ENCODE data around the gene ABCB10. TPM values are rescaled to one million over a fixed set of nuclear protein-coding genes. Genes with fewer than 3 reads are reported as not detected.

The ABCB10 gene
- total and polyA plus RNA-seq, 2 experiments from 2014 or later, result 4.7 to 9.7 TPM

- H3K36me3 ChIP-seq (ENCODE audit: insufficient read depth), result no peaks in the 10 kb centered on the region; the same call in 1 of the 2 replicates
- DNase-seq (ENCODE audit: low spot score), result no peak
- Mint-ChIP-seq H3K9me3 (no peaks in the 10 kb centered on the region), H3K4me3 (no peak overlapping the region), H3K36me3 (ENCODE audit: low read depth) (peaks cover 19% of the 10 kb centered on the region), H3K4me1 (no peaks in the 10 kb centered on the region), H3K27ac (no peak overlapping the region), H3K27me3 (ENCODE audit: insufficient read depth, low read depth, poor library complexity) (no peaks in the 10 kb centered on the region)
- no peak overlapping the region for H3K4me2 ChIP-seq
- 0 out of 2 replicates have a peak, but pooled peaks cover 3% of the 10 kb centered on the region for H4K20me1 ChIP-seq (replicated peaks; ENCODE audit: insufficient read depth)
- H3K4me1 ChIP-seq (ENCODE audit: insufficient read depth), result no peaks in the 10 kb centered on the region
- H3K4me3 ChIP-seq, result no peak overlapping the region
- no peaks in the 10 kb centered on the region for H3K79me2 ChIP-seq (replicated peaks; ENCODE audit: insufficient read depth)
- H3K9me2 ChIP-seq (ENCODE audit: insufficient read depth), result no peaks in the 10 kb centered on the region
- no peak overlapping the region for H2AFZ ChIP-seq
- no peak for ATAC-seq
- TF ChIP-seq STAT1 (IDR thresholded peaks at IDR 0.05; ENCODE audit: unreplicated experiment) (no peak), ZNF462 (CRISPR knock-in tag; IDR thresholded peaks at IDR 0.05) (no peak), JUNB (IDR thresholded peaks at IDR 0.05; ENCODE audit: unreplicated experiment) (no peak), ZNF331 (CRISPR knock-in tag; IDR thresholded peaks at IDR 0.05; ENCODE audit: low read depth) (no peak), POLR2AphosphoS5 (IDR thresholded peaks at IDR 0.05; ENCODE audit: low read depth) (no peak), EZH2phosphoT487 (IDR thresholded peaks at IDR 0.05; ENCODE audit: unreplicated experiment) (no peak)
- no peaks in the 10 kb centered on the region for H3K27me3 ChIP-seq (ENCODE audit: insufficient read depth)
- H3F3A ChIP-seq (replicated peaks; ENCODE audit: low read depth), result no peaks in the 10 kb centered on the region
- no peak overlapping the region; the same call in 1 of the 2 replicates for H3K27ac ChIP-seq (ENCODE audit: low read depth)
Observed at GRCh38 chr1:229538945-229539344, 19.6 kb downstream of the ABCB10 start.

DNA sequence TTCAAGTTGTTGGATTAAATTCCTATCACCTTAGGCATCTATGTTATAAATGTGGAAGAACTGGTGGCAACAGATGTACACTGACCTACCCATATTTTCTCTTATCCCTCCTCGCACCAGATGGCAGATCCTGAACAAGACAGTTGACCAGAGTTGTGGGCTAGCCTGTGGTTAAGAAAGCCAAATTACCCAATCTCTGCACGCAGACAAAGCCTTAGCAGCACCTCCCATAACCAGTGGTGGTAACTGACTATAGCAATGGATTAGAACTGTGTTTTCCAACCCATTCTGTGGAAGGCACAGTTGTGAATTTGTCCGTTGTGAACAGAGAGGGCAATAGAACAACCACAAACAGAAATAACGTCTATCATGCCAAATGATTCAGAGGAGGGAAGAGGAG lies 20.6 kb downstream of the ABCB10 start:
- H3K27ac Mint-ChIP-seq, result no peak overlapping the region
- no peaks in the 10 kb centered on the region for H3K9me3 Mint-ChIP-seq
- no peaks in the 10 kb centered on the region for H3K27me3 ChIP-seq (ENCODE audit: insufficient read depth)
- peaks cover 2% of the 10 kb centered on the region for H3K27me3 Mint-ChIP-seq (ENCODE audit: insufficient read depth, low read depth, poor library complexity)
- no peak overlapping the region for H3K27ac ChIP-seq (ENCODE audit: low read depth)
- H3K36me3 ChIP-seq (ENCODE audit: insufficient read depth), result no peaks in the 10 kb centered on the region; the same call in 1 of the 2 replicates
- H3K4me1 ChIP-seq (ENCODE audit: insufficient read depth), result no peaks in the 10 kb centered on the region
- peaks cover 24% of the 10 kb centered on the region for H3K36me3 Mint-ChIP-seq (ENCODE audit: low read depth)
- 0 out of 2 replicates have a peak, but pooled peaks cover under 1% of the 10 kb centered on the region for H4K20me1 ChIP-seq (replicated peaks; ENCODE audit: insufficient read depth)
- no peak overlapping the region for H2AFZ ChIP-seq
- no peaks in the 10 kb centered on the region for H3K9me2 ChIP-seq (ENCODE audit: insufficient read depth)
- no peak overlapping the region for H3K4me3 ChIP-seq
- H3K79me2 ChIP-seq (replicated peaks; ENCODE audit: insufficient read depth), result no peaks in the 10 kb centered on the region
- no peak overlapping the region for H3K4me2 ChIP-seq
- no peaks in the 10 kb centered on the region for H3K4me1 Mint-ChIP-seq
- no peaks in the 10 kb centered on the region for H3F3A ChIP-seq (replicated peaks; ENCODE audit: low read depth)
- no peak for ATAC-seq
- no peak overlapping the region for H3K4me3 Mint-ChIP-seq
- no peak for DNase-seq (ENCODE audit: low spot score)
- TF ChIP-seq JUNB (IDR thresholded peaks at IDR 0.05; ENCODE audit: unreplicated experiment), result no peak
- TF ChIP-seq EZH2 (IDR thresholded peaks at IDR 0.05; ENCODE audit: low read depth, unreplicated experiment), result no peak
- no peak for TF ChIP-seq ZNF331 (CRISPR knock-in tag; IDR thresholded peaks at IDR 0.05; ENCODE audit: low read depth)
- TF ChIP-seq EZH2phosphoT487 (IDR thresholded peaks at IDR 0.05; ENCODE audit: unreplicated experiment), result no peak
- no peak for TF ChIP-seq NANOG (IDR thresholded peaks at IDR 0.05; ENCODE audit: borderline replicate concordance)
- no peak for TF ChIP-seq CTCF (conservative IDR thresholded peaks at IDR 0.05; ENCODE audit: low read depth in 2 of 2)

Data from GM23338 (cell line).